OCI-LY7 (cell line): ENCODE results near the gene RAPGEF4. TPM values are rescaled to one million over a fixed set of nuclear protein-coding genes. Genes with fewer than 3 reads are reported as not detected.

Source experiments
- BruUV-seq: library from RNA; stranded (reverse); fragments of 400-500 nt; replicated peaks from 2 replicates; lab custom pipeline; 2021; lab: Mats Ljungman, UMichigan
- CTCF ChIA-PET: fragments of 300-600 bp; sonication (Branson Sonifier 250); formaldehyde crosslinking; loops from one replicate; lab custom pipeline; 2022; ENCODE audit warnings: antibody characterized with exemption; ENCODE audit not compliant: unreplicated experiment; lab: Charles Lee
- POLR2A ChIA-PET: fragments of 300-600 bp; sonication (Branson Sonifier 250); formaldehyde crosslinking; loops from one replicate; lab custom pipeline; 2022; ENCODE audit warnings: antibody characterized with exemption; lab: Charles Lee
- DNase-seq: peaks from one replicate; pipeline ENCODE4 v3.0.0-alpha.2; 2015; ENCODE audit warnings: low spot score
- H2AFZ ChIP-seq: fragments of 200-600 bp; sonication (generic), shearing (Covaris generic); 2 replicates; pipeline ENCODE4 v1.6.1; 2014; ENCODE audit warnings: mild to moderate bottlenecking, antibody characterized with exemption, low read length, moderate library complexity
- H3K27ac ChIP-seq: fragments of 200-600 bp; sonication (generic); 2 replicates; pipeline ENCODE4 v1.5.1; 2014; ENCODE audit warnings: mixed run types, low read depth, mild to moderate bottlenecking, moderate library complexity, low read length, inconsistent platforms; ENCODE audit not compliant: poor library complexity, severe bottlenecking
- H3K36me3 ChIP-seq: fragments of 200-600 bp; sonication (generic); 2 replicates; pipeline ENCODE4 v1.6.1; 2014; ENCODE audit warnings: mild to moderate bottlenecking, antibody characterized with exemption, low read length, moderate library complexity, mixed read lengths; ENCODE audit not compliant: insufficient read depth
- H3K4me1 ChIP-seq: fragments of 200-600 bp; sonication (generic); 2 replicates; pipeline ENCODE4 v1.5.1; 2014; ENCODE audit warnings: mild to moderate bottlenecking, low read length; ENCODE audit not compliant: insufficient read depth, poor library complexity, severe bottlenecking
- H3K4me2 ChIP-seq: fragments of 200-600 bp; sonication (generic); 2 replicates; pipeline ENCODE4 v1.6.1; 2014; ENCODE audit warnings: mild to moderate bottlenecking, low read length
- H3K4me3 ChIP-seq: fragments of 200-600 bp; sonication (generic); 2 replicates; pipeline ENCODE4 v1.5.1; 2014; ENCODE audit warnings: mild to moderate bottlenecking, low read depth, low read length; ENCODE audit not compliant: poor library complexity, severe bottlenecking
- H3K79me2 ChIP-seq: fragments of 200-600 bp; sonication (generic); 2 replicates; pipeline ENCODE4 v1.6.1; 2016; ENCODE audit warnings: low read depth, mild to moderate bottlenecking, low read length, moderate library complexity, mixed read lengths; ENCODE audit not compliant: insufficient read depth
- H3K9me2 ChIP-seq: fragments of 200-600 bp; sonication (generic); 2 replicates; pipeline ENCODE4 v1.6.1; 2016; ENCODE audit warnings: mild to moderate bottlenecking, low read length, mixed read lengths; ENCODE audit not compliant: insufficient read depth
- H3K9me3 ChIP-seq: fragments of 200-600 bp; sonication (generic); 2 replicates; pipeline ENCODE4 v1.6.1; 2014; ENCODE audit warnings: mild to moderate bottlenecking, mixed run types, low read length, mixed read lengths
- H4K20me1 ChIP-seq: fragments of 200-600 bp; sonication (generic); 2 replicates; pipeline ENCODE4 v1.6.1; 2014; ENCODE audit warnings: mild to moderate bottlenecking, antibody characterized with exemption, low read length, moderate library complexity, mixed read lengths; ENCODE audit not compliant: insufficient read depth
- CTCF ChIP-seq: fragments of 200-600 bp; sonication (generic); conservative IDR thresholded peaks from 2 replicates; pipeline ENCODE4 v1.5.1; 2014; ENCODE audit warnings: mild to moderate bottlenecking, antibody characterized with exemption, low read length, moderate library complexity, mixed read lengths
- EZH2phosphoT487 ChIP-seq: fragments of 200-600 bp; sonication (generic); IDR thresholded peaks from 2 replicates; pipeline ENCODE4 v1.6.1; 2018; ENCODE audit warnings: low read depth, borderline replicate concordance, mild to moderate bottlenecking, mixed run types, antibody characterized with exemption, low read length, moderate library complexity, mixed read lengths
- intact Hi-C: fragments of 100-400 bp; cut with micrococcal nuclease; formaldehyde crosslinking; loops from one replicate; pipeline ENCODE4 v1.10.0; 2022; ENCODE audit not compliant: unreplicated experiment
- total RNA-seq, 2 experiments: library from RNA; depleted of rRNA in 1 of 2; stranded (reverse); fragments of >200 nt in 1 of 2; shearing (Covaris generic) in 1 of 2; gene quantifications; 2 replicates each; pipeline ENCODE4 v1.2.3, GENCODE V29; 2014 to 2022

RAPGEF4 gene
- total RNA-seq, 2 experiments from 2014 or later = 0.22 to 0.55 TPM

GRCh38 chr2:172957734-172958133, 222.1 kb downstream of the RAPGEF4 start:
- no peaks in the 10 kb centered on the region for H3K9me3 ChIP-seq
- no peak overlapping the region for H3K4me2 ChIP-seq
- no peaks in the 10 kb centered on the region for H3K36me3 ChIP-seq
- DNase-seq = no peak
- intact Hi-C loops = no loop called here
- H3K4me1 ChIP-seq = no peaks in the 10 kb centered on the region
- no peak overlapping the region for H3K4me3 ChIP-seq
- TF ChIP-seq CTCF (no peak), EZH2phosphoT487 (no peak)
- H2AFZ ChIP-seq = no peak overlapping the region
- no TSS peak for BruUV-seq
- no peaks in the 10 kb centered on the region for H3K9me2 ChIP-seq
- POLR2A ChIA-PET = no interaction called here
- H3K27ac ChIP-seq = no peak overlapping the region
- no peaks in the 10 kb centered on the region for H4K20me1 ChIP-seq
- CTCF ChIA-PET = no interaction called here
- no peaks in the 10 kb centered on the region for H3K79me2 ChIP-seq

GRCh38 chr2:172962082-172962481, 226.4 kb downstream of the RAPGEF4 start:
- Histone ChIP-seq H3K79me2 (no peaks in the 10 kb centered on the region), H3K4me3 (no peak overlapping the region), H2AFZ (no peak overlapping the region), H3K27ac (no peak overlapping the region), H4K20me1 (no peaks in the 10 kb centered on the region), H3K9me3 (no peaks in the 10 kb centered on the region), H3K9me2 (no peaks in the 10 kb centered on the region), H3K4me1 (no peaks in the 10 kb centered on the region), H3K36me3 (no peaks in the 10 kb centered on the region), H3K4me2 (no peak overlapping the region)
- ChIA-PET CTCF (no interaction called here), POLR2A (interaction anchor here (0.5 kb wide), 1 partner anchor 31 kb away, joined by 3 read pairs; no protein-coding TSS in a partner anchor)
- no peak for TF ChIP-seq EZH2phosphoT487
- TF ChIP-seq CTCF = no peak
- intact Hi-C loops = no loop called here
- no peak for DNase-seq
- BruUV-seq = no TSS peak

GRCh38 chr2:172962824-172963223, 227.2 kb downstream of the RAPGEF4 start:
- TF ChIP-seq EZH2phosphoT487 = no peak
- no peak for TF ChIP-seq CTCF
- intact Hi-C loops = no loop called here
- Histone ChIP-seq H4K20me1 (no peaks in the 10 kb centered on the region), H3K36me3 (no peaks in the 10 kb centered on the region), H3K4me1 (no peaks in the 10 kb centered on the region), H3K79me2 (no peaks in the 10 kb centered on the region), H2AFZ (no peak overlapping the region), H3K4me2 (no peak overlapping the region), H3K9me2 (no peaks in the 10 kb centered on the region), H3K27ac (no peak overlapping the region), H3K4me3 (no peak overlapping the region), H3K9me3 (no peaks in the 10 kb centered on the region)
- no peak for DNase-seq
- ChIA-PET POLR2A (no interaction called here), CTCF (no interaction called here)
- no TSS peak for BruUV-seq
